Gastrocnemius medialis (tissue), 4 donors: ENCODE measurements around the gene MARCKS. TPM values are rescaled to one million over a fixed set of nuclear protein-coding genes. Genes with fewer than 3 reads are reported as not detected.

Experiments
- ATAC-seq, 2 donors: fragments of 150-250 bp; one replicate each; pipeline ENCODE4 v1.9.1; 2016
- DNase-seq, 2 donors: peaks; one replicate each; pipeline ENCODE4 v3.0.0-alpha.2; 2019
- H3K27ac ChIP-seq, 4 donors: fragments of 200-600 bp; sonication (generic); 1 replicate in 1 of 4; 2 replicates in 3 of 4; pipeline ENCODE4 v1.5.1; 2016 to 2018; ENCODE audit warnings: mild to moderate bottlenecking in 2 of 4, moderate library complexity in 1 of 4
- H3K27me3 ChIP-seq, 3 donors: fragments of 200-600 bp; sonication (generic) in 2 of 3; 1 replicate in 1 of 3; 2 replicates in 2 of 3; pipeline versions ENCODE4 v1.5.1 to v1.6.0; 2016 to 2019; ENCODE audit warnings: mild to moderate bottlenecking in 1 of 3, moderate library complexity in 1 of 3
- H3K36me3 ChIP-seq, 2 donors: fragments of 200-600 bp; sonication (generic) in 1 of 2; one replicate each; pipeline ENCODE4 v1.5.1; 2017 to 2018
- H3K4me1 ChIP-seq, 2 donors: fragments of 200-600 bp; sonication (generic) in 1 of 2; one replicate each; pipeline ENCODE4 v1.5.1; 2016 to 2017; ENCODE audit warnings: mild to moderate bottlenecking in 2 of 2
- H3K4me3 ChIP-seq, 4 donors: fragments of 200-600 bp; sonication (generic) in 3 of 4; 1 replicate in 1 of 4; 2 replicates in 3 of 4; pipeline ENCODE4 v1.5.1; 2016 to 2019; ENCODE audit warnings: mild to moderate bottlenecking in 2 of 4
- H3K9me3 ChIP-seq, 3 donors: fragments of 200-600 bp; sonication (generic) in 2 of 3; 1 replicate in 1 of 3; 2 replicates in 2 of 3; pipeline ENCODE4 v1.5.1; 2016 to 2019
- CTCF ChIP-seq, 5 experiments: fragments of 450-650 bp in 3 of 5; fragments of 200-600 bp in 2 of 5; sonication (generic) in 2 of 5; IDR thresholded peaks in 4 of 5; conservative IDR thresholded peaks in 1 of 5; 1 replicate in 4 of 5; 2 replicates in 1 of 5; pipeline ENCODE4 v1.5.1; 2016 to 2019; ENCODE audit warnings: antibody characterized with exemption in 5 of 5, mild to moderate bottlenecking in 3 of 5, moderate library complexity in 3 of 5
- POLR2A ChIP-seq, 2 donors: fragments of 450-650 bp; IDR thresholded peaks; one replicate each; pipeline ENCODE4 v1.6.1; 2017; ENCODE audit warnings: antibody characterized with exemption in 2 of 2, mild to moderate bottlenecking in 2 of 2, moderate library complexity in 2 of 2
- in situ Hi-C, 4 donors: fragments of 200-750 bp; cut with MboI; loops; one replicate each; pipeline versions ENCODE4 v1.15.0 to v1.8.0; 2017; ENCODE audit warnings: low sequenced_read_pairs in 4 of 4
- intact Hi-C: fragments of 100-400 bp; cut with DNase I; formaldehyde crosslinking; loops from one replicate; pipeline ENCODE4 v1.15.1; 2023; ENCODE audit warnings: low total_unique reads
- total RNA-seq, 4 donors: library from RNA; depleted of rRNA; stranded (reverse); fragments of >200 nt; gene quantifications; one replicate each; pipeline versions ENCODE4 v1.1.0 to v1.2.3, GENCODE V29; 2016

MARCKS gene
- total RNA-seq, 4 donors from 2014 or later: 4.3 to 7.1 (median 5.4) TPM

- DNase-seq (no peak), ATAC-seq (no peak)
- Histone ChIP-seq H3K27ac (peak overlapping the region in 2 of 4 donors; percentile 46 to 64), H3K36me3 (no peaks in the 10 kb centered on the region), H3K4me1 (peaks cover 25 to 32% of the 10 kb centered on the region in 2 donors), H3K27me3 (no peaks in the 10 kb centered on the region), H3K4me3 (no peak overlapping the region), H3K9me3 (no peaks in the 10 kb centered on the region)
- no peak for TF ChIP-seq CTCF (IDR thresholded peaks at IDR 0.05 in 4 of 5, conservative IDR thresholded peaks at IDR 0.05 in 1 of 5)
- TF ChIP-seq POLR2A (IDR thresholded peaks at IDR 0.05): no peak
- in situ Hi-C loops (no loop called here), intact Hi-C loops (loop anchor here (1.0 kb wide), 1 partner anchor 29 kb away; no protein-coding TSS in a partner anchor)
Measured at GRCh38 chr6:113829696-113830045, 27.5 kb upstream of the MARCKS start.

GRCh38 chr6:113830140-113830539, 27.0 kb upstream of the MARCKS start:
- no peak for ATAC-seq
- intact Hi-C loops (no loop called here), in situ Hi-C loops (no loop called here)
- H3K4me1 ChIP-seq: peaks cover 25 to 32% of the 10 kb centered on the region in 2 donors
- H3K9me3 ChIP-seq: no peaks in the 10 kb centered on the region
- H3K27ac ChIP-seq: no peak overlapping the region
- no peak for DNase-seq
- no peak for TF ChIP-seq POLR2A (IDR thresholded peaks at IDR 0.05)
- no peak for TF ChIP-seq CTCF (IDR thresholded peaks at IDR 0.05 in 4 of 5, conservative IDR thresholded peaks at IDR 0.05 in 1 of 5)
- H3K27me3 ChIP-seq: no peaks in the 10 kb centered on the region
- no peak overlapping the region for H3K4me3 ChIP-seq
- no peaks in the 10 kb centered on the region for H3K36me3 ChIP-seq

- intact Hi-C loops: no loop called here
- no peaks in the 10 kb centered on the region for H3K36me3 ChIP-seq
Measured at GRCh38 chr6:113833537-113833936, 23.6 kb upstream of the MARCKS start.

GRCh38 chr6:113837170-113837569, 20.0 kb upstream of the MARCKS start:
- intact Hi-C loops (no loop called here), in situ Hi-C loops (no loop called here)
- no peak for DNase-seq
- Histone ChIP-seq H3K9me3 (no peaks in the 10 kb centered on the region), H3K27ac (no peak overlapping the region), H3K27me3 (no peaks in the 10 kb centered on the region), H3K4me1 (no peaks in the 10 kb centered on the region), H3K4me3 (no peak overlapping the region), H3K36me3 (no peaks in the 10 kb centered on the region)
- no peak for ATAC-seq
- no peak for TF ChIP-seq POLR2A (IDR thresholded peaks at IDR 0.05)
- no peak for TF ChIP-seq CTCF (IDR thresholded peaks at IDR 0.05 in 4 of 5, conservative IDR thresholded peaks at IDR 0.05 in 1 of 5)

More at GRCh38 chr6:113833537-113833936, 23.6 kb upstream of the MARCKS start:
- no peak for TF ChIP-seq POLR2A (IDR thresholded peaks at IDR 0.05)
- no peak for TF ChIP-seq CTCF (IDR thresholded peaks at IDR 0.05 in 4 of 5, conservative IDR thresholded peaks at IDR 0.05 in 1 of 5)
- H3K27me3 ChIP-seq: no peaks in the 10 kb centered on the region
- no peak for DNase-seq
- peaks cover 13 to 17% of the 10 kb centered on the region in 2 donors for H3K4me1 ChIP-seq
- in situ Hi-C loops: no loop called here
- H3K9me3 ChIP-seq: no peaks in the 10 kb centered on the region
- no peak overlapping the region for H3K27ac ChIP-seq
- H3K4me3 ChIP-seq: no peak overlapping the region
- no peak for ATAC-seq

- Histone ChIP-seq H3K27me3 (no peaks in the 10 kb centered on the region), H3K36me3 (no peaks in the 10 kb centered on the region), H3K9me3 (no peaks in the 10 kb centered on the region), H3K27ac (no peak overlapping the region), H3K4me1 (no peaks in the 10 kb centered on the region), H3K4me3 (no peak overlapping the region)
- in situ Hi-C loops: no loop called here
- ATAC-seq (no peak), DNase-seq (no peak)
- TF ChIP-seq CTCF (IDR thresholded peaks at IDR 0.05 in 4 of 5, conservative IDR thresholded peaks at IDR 0.05 in 1 of 5) (no peak), POLR2A (IDR thresholded peaks at IDR 0.05) (no peak)
- intact Hi-C loops: no loop called here
Measured at GRCh38 chr6:113842165-113842564, 15.0 kb upstream of the MARCKS start.
